CD14-positive monocyte (primary cell): ENCODE data around the gene DCTD. TPM values are rescaled to one million over a fixed set of nuclear protein-coding genes. Genes with fewer than 3 reads are reported as not detected.

ENCODE experiments used
- DNase-seq, 3 donors: peaks; one replicate each; pipeline ENCODE4 v3.0.0-alpha.2; 2011 to 2022
- H2AFZ ChIP-seq: 2 replicates; pipeline ENCODE4 v1.6.0; 2012; ENCODE audit warnings: mild to moderate bottlenecking, low read depth, low read length, inconsistent platforms; ENCODE audit not compliant: insufficient read depth, poor library complexity, severe bottlenecking
- H3K27ac ChIP-seq, 2 donors: 1 replicate in 1 of 2; 2 replicates in 1 of 2; pipeline ENCODE4 v1.5.1; 2012 to 2013; ENCODE audit warnings: low read length in 2 of 2, control low read depth in 1 of 2, inconsistent platforms in 1 of 2, low read depth in 1 of 2, mild to moderate bottlenecking in 1 of 2
- H3K27me3 ChIP-seq, 2 donors: one replicate each; pipeline versions ENCODE4 v1.6.0 to v1.6.1; 2011 to 2013; ENCODE audit warnings: low read length in 2 of 2; ENCODE audit not compliant: control insufficient read depth in 2 of 2, insufficient read depth in 2 of 2
- H3K36me3 ChIP-seq, 2 donors: replicated peaks in 1 of 2; 1 replicate in 1 of 2; 2 replicates in 1 of 2; pipeline versions ENCODE4 v1.5.1 to v1.6.1; 2012 to 2013; ENCODE audit warnings: low read length in 2 of 2, control low read depth in 1 of 2, inconsistent platforms in 1 of 2, mild to moderate bottlenecking in 1 of 2; ENCODE audit not compliant: insufficient read depth in 2 of 2, control insufficient read depth in 1 of 2
- H3K4me1 ChIP-seq, 2 donors: 1 replicate in 1 of 2; 2 replicates in 1 of 2; pipeline versions ENCODE4 v1.5.1 to v1.6.1; 2012 to 2013; ENCODE audit warnings: low read length in 2 of 2, control low read depth in 1 of 2, inconsistent platforms in 1 of 2, mild to moderate bottlenecking in 1 of 2, moderate library complexity in 1 of 2; ENCODE audit not compliant: insufficient read depth in 2 of 2, control insufficient read depth in 1 of 2
- H3K4me2 ChIP-seq: replicated peaks from 2 replicates; pipeline ENCODE3; 2012; ENCODE audit warnings: low read length, moderate library complexity, mild to moderate bottlenecking; ENCODE audit not compliant: poor library complexity, severe bottlenecking; ENCODE audit errors: extremely low read depth
- H3K4me3 ChIP-seq, 3 experiments: fragments of 200-600 bp in 1 of 3; sonication (generic) in 1 of 3; replicated peaks in 1 of 3; 1 replicate in 2 of 3; 2 replicates in 1 of 3; pipeline ENCODE4 v1.5.1; 2011 to 2013; ENCODE audit warnings: low read length in 3 of 3, mild to moderate bottlenecking in 3 of 3, control low read depth in 2 of 3, low read depth in 2 of 3, inconsistent platforms in 1 of 3, moderate library complexity in 1 of 3
- H3K79me2 ChIP-seq: 2 replicates; pipeline ENCODE4 v1.6.0; 2012; ENCODE audit warnings: mild to moderate bottlenecking, control low read depth, inconsistent platforms, low read length, moderate library complexity; ENCODE audit not compliant: insufficient read depth
- H3K9ac ChIP-seq: 2 replicates; pipeline ENCODE4 v1.6.0; 2017; ENCODE audit warnings: low read length, mild to moderate bottlenecking; ENCODE audit not compliant: insufficient read depth, poor library complexity, severe bottlenecking
- H3K9me3 ChIP-seq, 2 donors: replicated peaks in 1 of 2; 1 replicate in 1 of 2; 2 replicates in 1 of 2; pipeline versions ENCODE4 v1.5.1 to v1.6.1; 2012 to 2013; ENCODE audit warnings: low read length in 2 of 2, control low read depth in 1 of 2; ENCODE audit not compliant: control insufficient read depth in 1 of 2, insufficient read depth in 1 of 2
- H4K20me1 ChIP-seq: 2 replicates; pipeline ENCODE4 v1.6.0; 2012; ENCODE audit warnings: mild to moderate bottlenecking, low read length, control low read depth, moderate library complexity; ENCODE audit not compliant: insufficient read depth
- H3K27ac Mint-ChIP-seq, 7 donors: one replicate each; pipeline ENCODE4 v1.8.0; 2020; ENCODE audit warnings: mild to moderate bottlenecking in 7 of 7, mixed read lengths in 7 of 7, moderate library complexity in 6 of 7, inconsistent platforms in 2 of 7
- H3K27me3 Mint-ChIP-seq, 3 donors: one replicate each; pipeline ENCODE4 v1.8.0; 2021 to 2022; ENCODE audit warnings: low read depth in 3 of 3, mild to moderate bottlenecking in 3 of 3, mixed read lengths in 3 of 3, moderate library complexity in 3 of 3, inconsistent platforms in 1 of 3
- H3K36me3 Mint-ChIP-seq, 2 donors: one replicate each; pipeline ENCODE4 v1.8.0; 2020; ENCODE audit warnings: mixed read lengths in 2 of 2, inconsistent platforms in 1 of 2, mild to moderate bottlenecking in 1 of 2
- H3K4me1 Mint-ChIP-seq: one replicate; pipeline ENCODE4 v1.8.0; 2020; ENCODE audit warnings: mild to moderate bottlenecking, mixed read lengths
- H3K4me3 Mint-ChIP-seq, 2 donors: one replicate each; pipeline ENCODE4 v1.8.0; 2020; ENCODE audit warnings: mild to moderate bottlenecking in 2 of 2, mixed read lengths in 2 of 2, moderate library complexity in 1 of 2
- H3K9me3 Mint-ChIP-seq, 7 donors: one replicate each; pipeline ENCODE4 v1.8.0; 2020 to 2022; ENCODE audit warnings: mixed read lengths in 7 of 7, mild to moderate bottlenecking in 6 of 7, moderate library complexity in 6 of 7, inconsistent platforms in 2 of 7
- WGBS: methylation state at CpG from one replicate; pipeline ENCODE4 v1.1.5; 2013; ENCODE audit warnings: missing lambda C conversion rate; ENCODE audit not compliant: insufficient coverage; 5-methylcytosine and 5-hydroxymethylcytosine counted together
- intact Hi-C, 2 donors: fragments of 100-400 bp; cut with micrococcal nuclease; formaldehyde crosslinking; loops; one replicate each; pipeline versions ENCODE4 v1.15.0 to v1.15.1; 2023
- polyA plus RNA-seq, 3 donors: library from polyadenylated mRNA; depleted of rRNA in 1 of 3; unstranded in 2 of 3; stranded (reverse) in 1 of 3; fragments of 300-500 nt in 2 of 3; fragments of >200 nt in 1 of 3; fragmentation: Illumina TruSeq in 2 of 3; gene quantifications; 1 replicate in 2 of 3; 2 replicates in 1 of 3; pipeline ENCODE4 v1.2.3, GENCODE V29; 2012 to 2021
- TF ChIP-seq, protein P1 (sequence below): fragments of 200-600 bp; IDR thresholded peaks from one replicate; pipeline ENCODE4 v1.8.0; 2022; ENCODE audit warnings: antibody characterized with exemption, mild to moderate bottlenecking

DCTD gene
- polyA plus RNA-seq, 3 donors, result 45.8 to 49.9 (median 47.8) TPM

DNA sequence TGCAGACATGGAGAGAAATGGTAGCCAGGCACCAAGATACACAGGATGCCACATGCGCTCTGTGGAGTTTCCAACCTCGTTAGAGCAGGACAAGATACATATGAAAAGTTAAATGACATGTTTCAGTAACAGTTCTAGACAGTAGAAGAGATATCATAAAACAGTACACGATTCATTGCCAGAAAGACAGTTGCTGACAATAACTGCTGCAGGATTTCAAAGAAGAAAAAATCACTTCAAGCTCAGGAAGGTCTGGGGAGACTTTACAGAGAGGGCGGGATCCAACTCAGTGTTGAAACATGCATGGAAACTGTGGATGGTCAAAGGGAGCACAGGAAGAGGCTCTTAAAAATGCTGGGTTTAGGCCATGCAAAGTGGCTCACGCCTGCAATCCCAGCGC is 31.0 kb downstream of the DCTD start:
- Histone ChIP-seq H3K4me2 (no peak overlapping the region), H3K4me1 (no peaks in the 10 kb centered on the region), H3K36me3 (peaks cover 35 to 62% of the 10 kb centered on the region in 2 donors), H2AFZ (no peak overlapping the region), H3K4me3 (no peak overlapping the region), H4K20me1 (no peaks in the 10 kb centered on the region), H3K27ac (no peak overlapping the region), H3K9ac (no peak overlapping the region), H3K27me3 (no peaks in the 10 kb centered on the region), H3K79me2 (no peaks in the 10 kb centered on the region), H3K9me3 (peaks cover 7 to 10% of the 10 kb centered on the region in 2 donors)
- intact Hi-C loops, result no loop called here
- Mint-ChIP-seq H3K27me3 (peaks cover 0 to 4% (median 2%) of the 10 kb centered on the region in 3 donors), H3K36me3 (peaks cover 71 to 85% of the 10 kb centered on the region in 2 donors), H3K27ac (no peak overlapping the region), H3K9me3 (peaks cover 2 to 11% (median 9%) of the 10 kb centered on the region in 7 donors), H3K4me1 (no peaks in the 10 kb centered on the region), H3K4me3 (no peak overlapping the region)
- TF ChIP-seq, protein P1, sequence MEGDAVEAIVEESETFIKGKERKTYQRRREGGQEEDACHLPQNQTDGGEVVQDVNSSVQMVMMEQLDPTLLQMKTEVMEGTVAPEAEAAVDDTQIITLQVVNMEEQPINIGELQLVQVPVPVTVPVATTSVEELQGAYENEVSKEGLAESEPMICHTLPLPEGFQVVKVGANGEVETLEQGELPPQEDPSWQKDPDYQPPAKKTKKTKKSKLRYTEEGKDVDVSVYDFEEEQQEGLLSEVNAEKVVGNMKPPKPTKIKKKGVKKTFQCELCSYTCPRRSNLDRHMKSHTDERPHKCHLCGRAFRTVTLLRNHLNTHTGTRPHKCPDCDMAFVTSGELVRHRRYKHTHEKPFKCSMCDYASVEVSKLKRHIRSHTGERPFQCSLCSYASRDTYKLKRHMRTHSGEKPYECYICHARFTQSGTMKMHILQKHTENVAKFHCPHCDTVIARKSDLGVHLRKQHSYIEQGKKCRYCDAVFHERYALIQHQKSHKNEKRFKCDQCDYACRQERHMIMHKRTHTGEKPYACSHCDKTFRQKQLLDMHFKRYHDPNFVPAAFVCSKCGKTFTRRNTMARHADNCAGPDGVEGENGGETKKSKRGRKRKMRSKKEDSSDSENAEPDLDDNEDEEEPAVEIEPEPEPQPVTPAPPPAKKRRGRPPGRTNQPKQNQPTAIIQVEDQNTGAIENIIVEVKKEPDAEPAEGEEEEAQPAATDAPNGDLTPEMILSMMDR, result no peak
- 90% methylated on average over 5 of the region's 6 CpGs for WGBS
- DNase-seq, result no peak

- peaks cover 7 to 10% of the 10 kb centered on the region in 2 donors for H3K9me3 ChIP-seq
- no peaks in the 10 kb centered on the region for H4K20me1 ChIP-seq
- H3K4me1 ChIP-seq, result no peaks in the 10 kb centered on the region
- H3K4me3 ChIP-seq, result no peak overlapping the region
- no peaks in the 10 kb centered on the region for H3K27me3 ChIP-seq
- no peak overlapping the region for H3K27ac Mint-ChIP-seq
- peaks cover 0 to 4% (median 2%) of the 10 kb centered on the region in 3 donors for H3K27me3 Mint-ChIP-seq
- peaks cover 2 to 11% (median 9%) of the 10 kb centered on the region in 7 donors for H3K9me3 Mint-ChIP-seq
- H3K27ac ChIP-seq, result no peak overlapping the region
- H3K36me3 ChIP-seq, result peaks cover 30 to 57% of the 10 kb centered on the region in 2 donors
- no peak overlapping the region for H3K9ac ChIP-seq
- WGBS, result 100% methylated on average over 2 of the region's 3 CpGs
- H3K4me3 Mint-ChIP-seq, result no peak overlapping the region
- no peak overlapping the region for H3K4me2 ChIP-seq
- intact Hi-C loops, result no loop called here
- TF ChIP-seq, protein P1, result no peak
- no peak for DNase-seq
- H3K79me2 ChIP-seq, result no peaks in the 10 kb centered on the region
- no peaks in the 10 kb centered on the region for H3K4me1 Mint-ChIP-seq
- H2AFZ ChIP-seq, result no peak overlapping the region
- peaks cover 71 to 85% of the 10 kb centered on the region in 2 donors for H3K36me3 Mint-ChIP-seq
These were observed 31.5 kb downstream of the DCTD start for GRCh38 chr4:182885738-182886077.
